ENCODE data around the gene ATP6V1C2.

DNA sequence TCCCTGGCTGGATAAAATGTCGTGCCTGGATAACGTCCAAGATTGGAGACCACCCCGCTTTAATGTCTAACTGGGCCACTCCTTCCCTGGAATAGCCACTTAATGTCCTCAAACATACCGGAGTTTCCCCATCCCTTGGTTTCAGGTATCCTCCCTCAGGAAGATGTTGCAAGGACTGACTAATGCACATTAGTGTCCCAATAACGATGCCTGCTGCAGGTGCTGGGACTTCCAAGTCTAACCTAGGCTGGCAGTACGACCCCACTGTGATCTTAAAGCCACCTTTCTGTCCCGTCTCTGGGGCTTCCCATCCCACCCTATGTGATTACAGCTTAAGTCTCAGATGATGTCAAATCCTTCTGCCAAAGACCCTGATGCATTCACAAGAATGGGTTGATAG lies 1.1 kb upstream of the ATP6V1C2 start:
- no peak for TF ChIP-seq EZH2 (IDR thresholded peaks at IDR 0.05; ENCODE audit: low read length, unreplicated experiment)
- TF ChIP-seq, protein P1, sequence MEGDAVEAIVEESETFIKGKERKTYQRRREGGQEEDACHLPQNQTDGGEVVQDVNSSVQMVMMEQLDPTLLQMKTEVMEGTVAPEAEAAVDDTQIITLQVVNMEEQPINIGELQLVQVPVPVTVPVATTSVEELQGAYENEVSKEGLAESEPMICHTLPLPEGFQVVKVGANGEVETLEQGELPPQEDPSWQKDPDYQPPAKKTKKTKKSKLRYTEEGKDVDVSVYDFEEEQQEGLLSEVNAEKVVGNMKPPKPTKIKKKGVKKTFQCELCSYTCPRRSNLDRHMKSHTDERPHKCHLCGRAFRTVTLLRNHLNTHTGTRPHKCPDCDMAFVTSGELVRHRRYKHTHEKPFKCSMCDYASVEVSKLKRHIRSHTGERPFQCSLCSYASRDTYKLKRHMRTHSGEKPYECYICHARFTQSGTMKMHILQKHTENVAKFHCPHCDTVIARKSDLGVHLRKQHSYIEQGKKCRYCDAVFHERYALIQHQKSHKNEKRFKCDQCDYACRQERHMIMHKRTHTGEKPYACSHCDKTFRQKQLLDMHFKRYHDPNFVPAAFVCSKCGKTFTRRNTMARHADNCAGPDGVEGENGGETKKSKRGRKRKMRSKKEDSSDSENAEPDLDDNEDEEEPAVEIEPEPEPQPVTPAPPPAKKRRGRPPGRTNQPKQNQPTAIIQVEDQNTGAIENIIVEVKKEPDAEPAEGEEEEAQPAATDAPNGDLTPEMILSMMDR (conservative IDR thresholded peaks at IDR 0.05; ENCODE audit: low read depth, low read length): no peak
